Measurements from ENCODE around the gene PCNT.
"Not testable (repeated sequence)": the region's sequence is repeated elsewhere in the genome, so short reads cannot be mapped to it uniquely, and the experiment has no call there.

PCNT gene

DNA sequence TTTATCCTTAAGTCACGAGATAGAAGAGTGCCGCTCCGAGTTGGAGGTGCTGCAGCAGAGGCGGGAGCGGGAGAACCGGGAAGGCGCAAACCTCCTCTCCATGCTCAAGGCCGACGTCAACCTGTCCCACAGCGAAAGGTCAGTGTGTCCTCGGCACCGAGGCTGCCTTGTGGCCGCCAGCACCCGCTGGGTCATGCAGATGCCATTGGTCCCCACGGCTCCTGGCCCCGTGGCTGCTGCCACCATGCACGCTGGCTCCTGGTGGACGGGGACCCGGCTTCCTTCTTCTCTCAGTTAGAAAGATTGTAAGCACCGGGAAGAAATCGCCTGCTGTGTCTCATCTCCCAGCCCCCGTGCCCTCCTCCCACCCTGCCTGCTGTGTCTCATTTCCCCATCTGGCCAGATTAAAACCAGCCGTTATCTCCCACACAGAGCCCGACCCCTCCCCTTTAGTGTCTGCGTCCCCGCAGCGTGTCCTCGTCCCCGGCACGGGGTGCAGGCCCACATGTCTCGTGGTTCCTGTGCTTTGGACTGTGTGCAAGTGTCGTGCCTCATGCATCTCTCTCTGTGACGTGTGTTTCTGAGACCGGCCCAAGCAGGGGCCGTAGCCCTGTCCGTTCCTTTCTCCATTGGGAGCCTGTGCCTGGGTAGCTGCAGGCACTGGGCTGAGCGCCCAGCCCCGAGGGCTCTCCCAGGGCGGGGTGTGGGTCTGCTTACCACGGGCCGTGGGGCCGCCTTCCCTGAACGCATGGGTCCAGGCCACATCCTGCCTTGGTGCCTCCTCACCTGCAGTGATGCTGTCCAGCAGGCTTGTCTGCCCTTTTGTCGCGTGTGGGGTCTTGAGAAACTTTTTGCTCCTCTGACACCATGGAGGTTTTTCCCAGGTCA is 62.1 kb downstream of the PCNT start:
- peak; percentile 3 for DNase-seq

DNA sequence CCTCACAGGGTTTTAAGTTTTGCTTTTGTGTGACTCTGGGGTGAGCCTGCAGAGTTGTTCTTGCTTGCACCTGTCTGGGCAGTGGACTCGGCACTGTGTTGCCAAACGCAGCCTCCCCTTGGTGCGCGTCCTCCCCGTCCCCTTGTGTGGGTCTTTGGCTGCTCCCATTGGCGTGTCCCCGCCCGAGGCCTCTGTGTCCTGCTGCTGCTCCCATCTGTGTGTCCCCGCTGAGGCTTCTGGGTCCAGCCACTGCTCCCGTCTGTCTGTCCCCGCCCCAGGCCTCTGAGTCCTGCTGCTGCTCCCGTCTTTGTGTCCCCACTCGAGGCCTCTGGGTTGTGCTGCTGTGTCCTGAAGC is 62.8 kb downstream of the PCNT start:
- DNase-seq = no peak

DNA sequence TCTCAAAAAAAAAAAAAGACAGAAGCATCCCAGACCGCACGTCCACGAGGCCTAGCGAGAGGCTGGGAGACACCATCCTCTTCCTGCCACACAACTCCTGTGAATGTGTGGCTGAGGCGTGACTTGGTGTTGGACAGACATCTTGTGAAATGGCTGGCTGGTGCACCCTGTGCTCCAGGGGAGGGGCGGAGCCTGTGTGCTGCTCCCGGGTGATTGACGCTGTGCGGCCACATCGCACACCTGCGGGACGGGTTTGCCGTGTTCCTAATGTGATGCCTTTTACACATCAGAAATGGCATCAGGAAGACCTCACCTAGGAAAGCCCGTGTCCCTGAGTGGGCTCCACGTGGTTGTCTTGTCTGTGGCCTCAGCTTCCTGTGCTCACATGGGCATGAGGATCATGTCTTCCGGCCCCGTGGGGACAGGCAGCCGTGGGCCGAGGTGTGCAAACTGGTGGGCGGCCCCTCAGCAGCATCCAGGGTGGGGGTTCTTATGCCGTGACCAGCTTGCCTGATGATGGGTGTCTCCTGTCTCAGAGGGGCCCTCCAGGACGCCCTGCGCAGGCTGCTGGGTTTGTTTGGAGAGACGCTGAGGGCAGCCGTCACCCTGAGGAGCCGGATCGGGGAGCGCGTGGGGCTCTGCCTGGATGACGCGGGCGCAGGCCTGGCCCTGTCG is 64.4 kb downstream of the PCNT start:
- DNase-seq = no peak

DNA sequence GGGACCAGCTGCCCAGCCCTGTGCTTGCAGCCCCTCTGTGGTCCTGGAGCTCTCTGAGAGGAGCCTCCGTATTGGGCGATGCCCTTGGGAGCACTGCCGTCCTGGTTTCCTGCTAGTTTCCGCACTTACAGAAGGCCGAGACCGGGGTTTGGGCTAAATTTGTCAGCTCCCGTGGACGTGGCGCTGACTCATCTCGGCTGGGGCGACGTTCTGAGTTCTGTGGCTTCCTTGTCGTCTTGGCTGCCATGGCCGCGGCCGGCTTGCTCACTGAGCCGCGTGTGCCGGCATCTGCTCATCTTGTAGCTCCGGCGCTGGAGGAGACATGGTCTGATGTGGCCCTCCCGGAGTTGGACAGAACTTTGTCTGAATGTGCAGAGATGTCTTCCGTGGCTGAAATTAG is 64.9 kb downstream of the PCNT start:
- DNase-seq = no peak

DNA sequence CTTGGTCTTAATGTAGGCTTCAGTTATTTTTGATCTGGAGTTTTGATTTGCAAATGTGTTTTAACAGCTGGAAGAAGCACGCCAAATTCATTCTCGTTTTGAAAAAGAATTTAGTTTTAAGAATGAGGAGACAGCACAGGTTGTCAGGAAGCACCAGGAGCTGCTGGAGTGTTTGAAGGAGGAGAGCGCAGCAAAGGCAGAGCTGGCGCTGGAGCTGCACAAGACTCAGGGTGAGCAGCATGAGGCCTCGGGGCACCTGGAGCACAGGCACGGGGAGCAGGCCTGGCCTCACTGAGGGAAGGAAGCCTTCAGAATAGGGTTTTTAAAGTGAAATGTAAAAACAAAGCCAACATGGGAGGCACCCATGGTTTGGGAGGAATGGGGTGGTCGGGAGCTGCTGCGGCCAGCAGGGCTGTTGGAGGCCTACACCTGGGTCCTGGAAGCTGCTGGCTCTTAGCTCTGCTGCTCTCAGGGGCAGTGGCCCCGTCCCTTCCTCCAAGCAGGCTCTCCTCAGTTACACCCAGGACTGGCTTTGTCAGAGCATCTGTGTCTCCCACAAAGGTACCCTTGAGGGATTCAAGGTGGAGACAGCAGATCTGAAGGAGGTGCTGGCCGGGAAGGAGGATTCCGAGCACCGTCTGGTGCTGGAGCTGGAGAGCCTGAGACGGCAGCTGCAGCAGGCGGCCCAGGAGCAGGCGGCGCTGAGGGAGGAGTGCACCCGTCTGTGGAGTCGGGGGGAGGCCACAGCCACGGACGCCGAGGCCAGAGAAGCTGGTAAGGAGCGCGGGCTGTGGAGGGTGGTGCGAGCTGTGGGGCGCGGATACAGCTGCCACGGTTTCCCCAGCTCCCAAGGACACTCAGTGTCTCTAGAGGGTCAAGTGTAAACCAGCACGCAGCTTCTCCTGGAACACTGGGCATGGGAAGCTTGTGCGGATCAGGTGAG is 66.9 kb downstream of the PCNT start:
- DNase-seq = no peak

DNA sequence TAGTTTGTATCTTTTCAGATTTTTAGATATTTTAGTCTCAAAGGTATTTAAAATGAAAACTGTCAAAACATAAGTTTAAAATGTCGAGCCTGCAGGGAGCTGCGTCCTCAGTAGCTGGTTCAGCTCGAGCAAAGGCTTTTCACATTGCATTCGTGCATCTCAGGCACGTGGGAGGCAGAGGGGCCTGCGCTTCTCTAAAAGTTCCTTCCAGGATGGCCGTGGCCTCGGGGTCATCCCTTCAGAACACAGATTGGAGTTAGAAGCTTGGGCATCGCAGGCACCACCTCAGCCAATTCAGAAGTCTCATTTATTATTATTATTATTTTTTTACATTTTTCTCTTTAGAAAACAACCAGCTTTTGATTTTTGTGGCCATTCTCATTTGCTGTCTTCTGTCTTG is 67.8 kb downstream of the PCNT start:
- no peak for DNase-seq

DNA sequence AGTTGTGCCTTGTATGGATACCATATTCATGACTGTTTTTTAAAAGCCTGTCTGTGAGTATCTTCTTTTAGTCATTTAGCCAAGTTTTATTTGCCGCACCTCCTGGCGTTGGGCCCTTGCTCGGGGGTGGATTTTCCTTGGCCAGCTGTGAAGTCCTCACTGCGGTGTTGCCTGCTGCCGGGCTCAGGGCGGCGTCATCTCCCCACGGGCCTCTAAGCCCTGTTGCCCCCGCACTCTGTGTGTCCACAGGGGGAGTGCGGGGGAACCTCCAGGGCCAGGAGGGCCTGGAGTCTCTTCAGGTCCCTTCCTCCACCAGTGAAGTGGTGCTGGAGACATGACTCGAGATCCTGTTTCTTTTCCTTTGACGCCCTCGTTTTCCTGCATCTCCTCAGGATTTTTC is 69.0 kb downstream of the PCNT start:
- no peak for DNase-seq

DNA sequence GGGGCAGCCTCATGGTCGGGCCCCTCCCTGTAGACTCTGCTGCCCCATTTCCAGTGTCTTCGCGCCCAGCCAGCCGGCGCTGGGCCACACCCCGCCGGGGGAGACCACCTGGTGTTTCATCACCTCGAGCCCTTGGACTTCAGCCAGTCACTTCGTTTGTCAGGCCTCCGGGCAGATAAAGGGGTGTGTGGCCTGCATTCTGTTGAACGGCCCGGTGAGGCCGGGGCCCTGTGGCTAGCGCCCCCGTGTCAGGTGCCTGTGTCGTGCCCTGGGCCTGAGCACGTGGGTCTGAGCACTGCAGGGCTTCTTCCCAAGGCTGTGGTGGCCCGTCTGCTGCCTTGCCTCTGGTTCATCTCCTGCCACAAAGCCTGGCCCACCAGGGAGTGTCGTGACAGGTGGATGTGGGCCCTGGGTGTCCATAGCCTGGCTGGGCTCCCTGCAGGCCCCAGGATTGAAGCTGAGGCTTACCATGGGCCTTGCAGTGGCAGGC is 69.5 kb downstream of the PCNT start:
- DNase-seq = peak; percentile 49

DNA sequence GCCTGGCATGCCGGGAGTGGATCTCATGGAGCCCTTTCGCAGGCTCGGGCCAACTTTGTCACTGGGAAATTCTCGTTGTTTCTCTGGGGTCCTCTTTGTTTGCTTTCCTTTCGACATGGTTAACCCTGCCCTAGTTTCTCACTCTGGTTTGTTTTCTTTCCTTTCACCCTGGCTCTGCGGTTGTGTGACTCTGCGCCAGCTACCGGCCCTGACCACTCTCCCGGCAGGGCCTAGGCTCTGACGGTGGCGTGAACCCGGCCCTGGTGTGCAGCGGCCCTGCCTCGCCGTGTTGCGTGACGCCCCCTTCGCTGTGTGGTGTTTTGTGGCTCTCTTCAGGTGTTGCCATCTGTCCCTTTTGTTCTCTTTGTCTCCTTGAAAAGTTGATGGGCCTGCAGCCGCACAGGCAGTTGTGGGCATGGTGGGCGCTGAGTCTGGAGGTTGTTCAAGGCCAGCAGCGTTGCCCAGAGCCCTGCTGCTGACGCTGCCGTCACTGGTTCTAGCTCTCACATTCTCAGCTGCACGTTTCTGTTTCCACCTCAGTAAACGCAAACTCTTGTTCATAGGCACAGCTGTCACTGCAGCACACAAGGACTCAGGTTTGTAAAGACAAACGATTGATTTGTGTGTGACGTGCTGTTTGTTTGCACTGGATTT is 70.1 kb downstream of the PCNT start:
- no peak for DNase-seq

DNA sequence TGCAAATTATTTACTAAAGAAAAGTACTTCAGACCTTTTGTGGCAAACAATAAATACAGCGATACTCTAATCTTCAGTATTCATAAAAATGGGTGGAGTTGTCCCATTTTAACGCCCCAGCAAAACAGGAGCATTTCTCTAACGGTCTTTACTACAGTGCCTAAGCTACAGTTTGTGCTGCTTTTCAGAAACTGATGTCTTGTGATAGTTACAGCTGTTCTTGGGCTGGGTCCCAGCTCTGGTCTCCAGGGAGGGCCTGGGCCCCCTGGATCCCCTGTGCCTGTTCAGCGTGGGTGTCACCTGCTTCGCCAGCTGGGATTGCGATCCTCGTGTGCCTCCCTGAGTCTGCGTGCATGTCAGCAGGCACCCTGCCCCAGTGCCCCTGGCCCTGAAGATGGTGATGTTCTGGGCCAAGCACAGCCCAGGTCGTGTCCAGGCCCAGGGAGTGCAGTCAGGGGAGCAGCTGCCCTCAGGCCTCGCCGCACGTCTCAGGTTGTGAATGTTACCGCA is 70.7 kb downstream of the PCNT start:
- DNase-seq = no peak

DNA sequence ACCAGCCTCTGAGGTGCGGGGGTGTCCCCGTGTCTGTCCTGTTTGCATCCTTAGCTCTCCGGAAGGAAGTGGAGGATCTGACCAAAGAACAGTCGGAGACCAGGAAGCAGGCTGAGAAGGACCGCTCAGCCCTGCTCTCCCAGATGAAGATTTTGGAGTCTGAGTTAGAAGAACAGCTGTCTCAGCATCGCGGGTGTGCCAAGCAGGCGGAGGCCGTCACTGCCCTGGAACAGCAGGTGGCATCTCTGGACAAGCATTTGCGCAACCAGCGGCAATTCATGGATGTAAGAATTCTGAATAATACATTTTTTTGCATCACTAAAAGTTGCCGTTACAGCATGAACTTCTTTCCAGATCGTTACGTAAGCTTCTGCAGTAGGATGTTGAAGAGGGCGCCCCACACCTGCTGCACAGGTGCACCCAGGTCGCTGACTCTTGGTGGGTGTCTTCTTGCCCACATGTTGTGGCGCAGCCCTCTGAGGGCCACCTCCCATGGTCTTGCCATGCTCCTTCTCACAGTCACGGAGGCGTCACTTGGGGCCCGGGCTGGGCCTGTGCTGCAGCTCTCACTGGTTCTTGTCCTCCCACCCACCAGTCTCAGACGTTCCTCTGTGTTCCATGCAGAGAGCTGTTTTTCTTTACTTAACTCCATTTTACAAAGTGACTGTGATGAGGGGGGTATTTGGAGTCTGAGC is 73.4 kb downstream of the PCNT start:
- no peak for DNase-seq

DNA sequence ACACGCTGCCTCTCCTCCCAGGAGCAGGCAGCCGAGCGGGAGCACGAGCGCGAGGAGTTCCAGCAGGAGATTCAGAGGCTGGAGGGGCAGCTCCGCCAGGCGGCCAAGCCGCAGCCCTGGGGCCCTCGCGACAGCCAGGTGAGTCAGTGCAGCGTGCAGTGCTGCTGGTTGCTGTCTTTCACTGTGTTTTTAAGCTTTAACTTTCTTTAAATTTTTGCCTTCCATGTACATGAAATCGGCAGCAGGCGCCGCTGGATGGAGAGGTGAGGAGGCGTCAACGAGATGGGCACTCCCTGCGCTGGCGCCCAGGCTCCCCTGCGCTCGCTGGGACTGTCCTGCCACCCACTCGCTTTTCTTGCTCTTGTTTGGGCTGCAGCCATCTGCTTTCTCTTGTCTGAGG is 74.0 kb downstream of the PCNT start:
- DNase-seq = no peak

DNA sequence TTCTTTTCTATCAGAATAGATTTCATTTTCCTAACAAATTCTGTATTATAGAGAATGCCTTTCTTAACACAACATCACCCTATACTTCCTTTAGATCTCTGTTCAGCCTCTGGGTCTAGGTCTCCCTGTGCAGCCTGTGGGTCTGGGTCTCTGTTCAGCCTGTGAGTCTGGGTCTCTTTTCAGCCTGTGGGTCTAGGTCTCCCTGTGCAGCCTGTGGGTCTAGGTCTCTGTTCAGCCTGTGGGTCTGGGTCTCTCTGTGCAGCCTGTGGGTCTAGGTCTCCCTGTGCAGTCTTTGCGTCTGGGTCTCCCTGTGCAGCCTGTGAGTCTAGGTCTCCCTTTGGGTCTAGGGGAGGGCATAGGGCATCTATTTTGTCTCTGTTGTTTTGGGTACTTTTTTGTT is 75.2 kb downstream of the PCNT start:
- no peak for DNase-seq

DNA sequence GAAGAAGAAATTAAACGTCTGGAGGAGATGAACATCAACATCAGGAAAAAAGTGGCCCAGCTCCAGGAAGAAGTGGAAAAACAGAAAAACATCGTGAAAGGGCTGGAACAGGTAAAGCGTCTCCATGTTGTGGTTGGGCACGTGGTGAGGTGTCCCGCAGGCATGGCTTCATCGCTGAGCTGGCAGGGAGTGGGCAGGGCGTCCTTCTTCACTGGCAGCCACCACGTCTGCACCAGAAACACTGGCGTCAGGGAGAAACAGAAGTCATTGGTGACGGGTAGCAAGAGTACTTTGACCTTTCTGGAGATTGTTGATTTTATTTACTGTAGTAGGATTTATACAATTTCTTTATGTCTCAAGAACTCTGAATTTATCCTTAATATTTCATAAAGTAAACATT is 75.7 kb downstream of the PCNT start:
- DNase-seq = no peak

DNA sequence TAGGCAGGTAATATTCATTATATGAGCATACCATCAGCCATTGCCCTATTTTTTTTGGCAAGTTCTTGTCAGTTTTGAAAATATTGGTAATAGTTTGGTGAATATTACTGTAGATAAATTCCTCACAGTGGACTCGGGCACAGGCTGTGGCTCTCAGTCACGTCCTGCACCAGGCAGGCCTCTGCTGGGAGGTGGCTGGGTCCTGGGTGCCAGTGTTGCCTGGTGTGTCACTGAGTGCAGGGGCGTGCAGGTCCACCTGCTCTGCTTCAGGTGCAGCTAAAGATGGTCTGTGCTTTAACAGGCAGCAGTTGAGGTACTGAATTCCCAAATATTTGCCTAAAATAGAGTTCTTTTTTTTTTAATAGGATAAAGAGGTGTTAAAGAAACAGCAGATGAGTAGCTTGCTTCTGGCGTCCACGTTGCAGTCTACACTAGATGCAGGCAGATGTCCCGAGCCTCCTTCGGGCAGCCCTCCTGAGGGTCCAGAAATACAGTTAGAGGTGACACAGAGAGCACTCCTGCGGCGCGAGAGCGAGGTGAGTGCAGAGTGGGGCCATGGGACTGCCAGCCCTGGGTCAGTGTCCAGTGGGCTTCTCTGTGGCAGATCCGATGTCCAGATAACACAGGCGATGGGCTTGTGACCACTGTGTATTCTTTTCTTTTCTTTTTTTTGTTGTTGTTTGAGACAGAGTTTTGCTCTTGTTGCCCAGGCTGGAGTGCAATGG is 77.4 kb downstream of the PCNT start:
- no peak for DNase-seq

DNA sequence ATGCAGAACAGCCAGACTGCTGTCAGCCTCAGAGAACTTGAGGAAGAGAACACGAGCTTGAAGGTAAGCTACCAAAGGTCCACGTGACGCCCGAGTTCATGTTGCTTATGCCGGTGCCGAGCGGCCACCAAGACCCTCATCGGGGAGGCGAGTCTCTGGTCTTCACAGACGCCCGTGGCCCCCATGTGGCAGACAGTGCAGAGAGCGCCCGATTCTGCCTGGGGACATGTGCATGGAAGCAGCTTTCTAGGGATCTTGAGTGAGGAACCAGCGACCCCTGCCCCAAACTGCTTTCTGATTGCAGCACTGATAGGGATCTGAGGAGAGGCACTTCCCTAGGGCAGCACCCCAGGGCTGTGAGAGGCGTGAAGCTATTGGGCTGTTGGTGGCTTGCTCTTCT is 78.5 kb downstream of the PCNT start:
- DNase-seq = no peak

DNA sequence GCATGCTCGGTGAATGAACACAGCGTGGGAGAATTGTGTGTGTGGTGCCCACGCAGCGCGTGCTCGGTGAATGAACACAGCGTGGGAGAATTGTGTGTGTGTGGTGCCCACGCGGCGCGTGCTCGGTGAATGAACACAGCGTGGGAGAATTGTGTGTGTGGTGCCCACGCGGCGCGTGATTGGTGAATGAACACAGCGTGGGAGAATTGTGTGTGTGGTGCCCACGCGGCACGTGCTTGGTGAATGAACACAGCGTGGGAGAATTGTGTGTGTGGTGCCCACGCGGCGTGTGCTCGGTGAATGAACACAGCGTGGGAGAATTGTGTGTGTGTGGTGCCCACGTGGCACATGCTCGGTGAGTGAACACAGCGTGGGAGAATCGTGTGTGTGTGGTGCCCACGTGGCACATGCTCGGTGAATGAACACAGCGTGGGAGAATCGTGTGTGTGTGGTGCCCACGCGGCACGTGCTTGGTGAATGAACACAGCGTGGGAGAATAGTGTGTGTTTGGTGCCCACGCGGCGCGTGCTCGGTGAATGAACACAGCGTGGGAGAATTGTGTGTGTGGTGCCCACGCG is 79.4 kb downstream of the PCNT start:
- DNase-seq = not testable (repeated sequence)

DNA sequence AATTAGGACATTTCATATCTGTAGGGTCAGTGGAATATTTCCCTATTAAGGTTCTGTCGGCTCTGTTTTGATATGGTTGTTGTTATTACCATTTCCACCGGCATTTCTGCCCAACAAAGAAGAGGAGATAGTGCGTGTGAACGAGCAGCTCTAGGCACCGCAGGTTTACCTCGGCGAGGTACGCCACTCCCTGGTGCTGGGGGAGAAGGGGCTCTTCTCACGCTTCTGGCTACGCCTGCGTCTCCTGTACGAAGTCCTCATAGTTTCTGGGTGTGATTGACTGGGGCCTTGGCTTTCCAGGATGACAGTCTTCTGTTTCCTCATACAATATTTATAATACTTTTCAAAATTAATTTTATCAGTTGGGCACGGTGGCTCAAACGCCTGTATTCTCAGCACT is 80.3 kb downstream of the PCNT start:
- DNase-seq = no peak

DNA sequence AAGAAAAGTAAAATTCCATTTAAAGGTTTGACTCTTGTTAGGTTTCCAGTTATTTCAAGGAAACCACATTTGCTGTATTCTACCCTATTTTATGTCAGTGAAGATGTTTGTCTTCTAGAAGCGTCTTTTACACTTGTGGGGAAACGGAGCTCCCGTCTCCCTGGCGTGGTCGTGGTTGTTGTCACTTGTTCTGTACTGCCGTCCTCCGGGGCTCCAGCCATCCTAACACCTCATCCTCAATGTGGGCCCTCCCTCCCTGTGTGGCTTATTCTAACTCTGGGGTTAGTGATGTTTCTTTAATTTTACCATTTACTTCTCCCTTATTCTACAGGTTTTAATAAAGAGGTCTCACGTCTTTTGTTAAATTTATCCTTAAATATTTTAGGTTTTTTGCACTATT is 82.0 kb downstream of the PCNT start:
- no peak for DNase-seq

DNA sequence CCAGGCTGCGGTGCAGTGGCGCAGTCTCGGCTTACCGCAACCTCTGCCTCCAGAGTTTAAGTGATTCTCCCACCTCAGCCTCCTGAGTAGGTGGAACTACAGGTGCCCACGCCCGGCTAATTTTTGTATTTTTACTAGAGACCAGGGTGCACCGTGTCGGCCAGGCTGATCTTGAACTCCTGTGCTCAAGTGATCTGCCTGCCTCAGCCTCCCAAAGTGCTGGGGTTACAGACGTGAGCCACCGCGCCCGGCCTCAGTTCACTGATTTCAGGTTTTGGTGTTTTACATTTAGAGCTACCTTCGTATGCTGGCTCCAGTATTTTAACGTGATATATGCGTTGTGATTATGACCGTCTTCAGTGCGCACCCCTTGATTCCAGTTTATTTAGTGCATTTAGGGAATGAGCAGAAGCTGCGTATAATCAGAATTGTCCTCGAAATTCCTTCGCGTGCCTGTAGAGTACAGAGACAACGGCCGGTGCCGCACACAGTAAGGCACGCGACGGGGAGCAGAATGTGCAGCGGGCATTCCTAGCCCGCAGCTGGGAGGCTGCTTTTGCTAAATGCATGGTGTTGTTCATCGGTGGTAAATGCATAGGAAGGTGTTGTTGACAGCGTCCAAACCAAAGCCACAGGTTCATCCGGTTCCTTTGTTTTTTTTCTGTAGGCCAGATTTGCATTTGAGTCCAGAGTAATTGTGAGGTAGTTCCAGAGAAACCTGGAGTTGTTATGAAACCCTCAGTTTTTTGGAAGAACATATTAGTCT is 85.9 kb downstream of the PCNT start:
- no peak for DNase-seq
